PFSK-1 (cell line): ENCODE results near the gene ENO1.

Experiments used
- FOXP2 ChIP-seq: optimal IDR thresholded peaks from 2 replicates; pipeline ENCODE3; 2011; ENCODE audit warnings: borderline replicate concordance, control low read depth, inconsistent platforms; ENCODE audit not compliant: insufficient read depth; ENCODE audit errors: extremely low read length, extremely low read depth
- POLR2AphosphoS5 ChIP-seq: IDR thresholded peaks from 2 replicates; pipeline ENCODE4 v1.6.1; 2012; ENCODE audit warnings: low read depth, mild to moderate bottlenecking, control low read depth, low read length, moderate library complexity
- SIN3A ChIP-seq: IDR thresholded peaks from 2 replicates; pipeline ENCODE4 v1.6.1; 2012; ENCODE audit warnings: mild to moderate bottlenecking, low read length, moderate library complexity, borderline replicate concordance; ENCODE audit not compliant: insufficient read depth
- TAF1 ChIP-seq: IDR thresholded peaks from 2 replicates; pipeline ENCODE4 v1.6.1; 2012; ENCODE audit warnings: low read length, control low read depth, borderline replicate concordance; ENCODE audit not compliant: insufficient read depth
- TF ChIP-seq, protein P1 (sequence below), 2 experiments: IDR thresholded peaks; 2 replicates each; pipeline versions ENCODE4 v1.6.1 to v1.8.0; 2011 to 2012; ENCODE audit warnings: low read depth in 2 of 2, low read length in 2 of 2, control low read depth in 1 of 2, inconsistent platforms in 1 of 2, mild to moderate bottlenecking in 1 of 2, moderate library complexity in 1 of 2; ENCODE audit not compliant: insufficient read depth in 1 of 2

Gene ENO1

DNA sequence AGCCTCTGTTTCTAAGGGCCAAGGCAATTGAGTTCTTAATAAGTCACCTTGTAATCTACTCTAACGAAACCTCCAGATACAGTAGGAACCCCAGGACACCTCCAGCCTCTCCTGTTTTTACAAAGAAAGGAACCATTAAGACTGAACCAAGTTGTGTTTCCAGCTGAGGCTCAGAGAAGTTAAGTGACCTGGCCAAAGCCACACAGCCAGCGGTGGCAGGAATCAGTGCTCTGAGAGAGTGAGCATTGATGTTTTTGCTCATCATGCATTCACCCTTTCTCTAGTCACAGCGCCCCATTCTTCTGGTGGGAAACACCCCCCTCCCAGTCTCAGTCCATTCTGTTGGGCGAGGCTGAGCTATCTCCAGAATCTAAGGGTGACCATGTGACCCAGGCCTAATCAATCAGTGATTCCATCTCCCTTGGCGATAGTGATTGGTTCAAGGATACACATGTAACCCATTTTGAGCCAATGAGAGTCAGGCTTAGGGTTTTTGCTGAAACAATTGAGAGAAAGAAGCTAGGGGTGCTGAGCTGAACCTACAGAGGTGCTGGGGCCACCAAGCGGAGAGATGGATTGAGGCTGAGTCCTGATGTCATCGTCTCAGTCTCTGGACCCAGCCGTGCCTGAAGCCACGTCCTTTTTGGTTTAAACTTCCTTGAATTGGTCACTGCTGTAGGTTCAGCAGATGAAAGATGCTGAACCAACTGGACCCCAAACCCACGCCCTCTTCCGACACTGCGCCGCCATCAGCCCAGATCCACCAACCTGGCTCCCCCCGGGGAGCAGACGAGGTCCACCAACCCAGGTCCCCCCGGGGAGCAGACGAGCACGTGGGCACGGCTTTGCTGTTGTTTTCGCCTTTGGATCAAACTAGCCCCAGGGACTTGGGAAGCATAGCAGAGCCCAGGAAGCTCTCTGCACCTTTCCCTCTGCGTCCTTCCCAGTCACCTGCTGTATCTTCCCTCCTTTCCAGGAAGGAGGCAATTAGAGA lies 33.1 kb downstream of the ENO1 start:
- TF ChIP-seq TAF1 (no peak), FOXP2 (no peak), POLR2AphosphoS5 (no peak), SIN3A (no peak)
- TF ChIP-seq, protein P1, sequence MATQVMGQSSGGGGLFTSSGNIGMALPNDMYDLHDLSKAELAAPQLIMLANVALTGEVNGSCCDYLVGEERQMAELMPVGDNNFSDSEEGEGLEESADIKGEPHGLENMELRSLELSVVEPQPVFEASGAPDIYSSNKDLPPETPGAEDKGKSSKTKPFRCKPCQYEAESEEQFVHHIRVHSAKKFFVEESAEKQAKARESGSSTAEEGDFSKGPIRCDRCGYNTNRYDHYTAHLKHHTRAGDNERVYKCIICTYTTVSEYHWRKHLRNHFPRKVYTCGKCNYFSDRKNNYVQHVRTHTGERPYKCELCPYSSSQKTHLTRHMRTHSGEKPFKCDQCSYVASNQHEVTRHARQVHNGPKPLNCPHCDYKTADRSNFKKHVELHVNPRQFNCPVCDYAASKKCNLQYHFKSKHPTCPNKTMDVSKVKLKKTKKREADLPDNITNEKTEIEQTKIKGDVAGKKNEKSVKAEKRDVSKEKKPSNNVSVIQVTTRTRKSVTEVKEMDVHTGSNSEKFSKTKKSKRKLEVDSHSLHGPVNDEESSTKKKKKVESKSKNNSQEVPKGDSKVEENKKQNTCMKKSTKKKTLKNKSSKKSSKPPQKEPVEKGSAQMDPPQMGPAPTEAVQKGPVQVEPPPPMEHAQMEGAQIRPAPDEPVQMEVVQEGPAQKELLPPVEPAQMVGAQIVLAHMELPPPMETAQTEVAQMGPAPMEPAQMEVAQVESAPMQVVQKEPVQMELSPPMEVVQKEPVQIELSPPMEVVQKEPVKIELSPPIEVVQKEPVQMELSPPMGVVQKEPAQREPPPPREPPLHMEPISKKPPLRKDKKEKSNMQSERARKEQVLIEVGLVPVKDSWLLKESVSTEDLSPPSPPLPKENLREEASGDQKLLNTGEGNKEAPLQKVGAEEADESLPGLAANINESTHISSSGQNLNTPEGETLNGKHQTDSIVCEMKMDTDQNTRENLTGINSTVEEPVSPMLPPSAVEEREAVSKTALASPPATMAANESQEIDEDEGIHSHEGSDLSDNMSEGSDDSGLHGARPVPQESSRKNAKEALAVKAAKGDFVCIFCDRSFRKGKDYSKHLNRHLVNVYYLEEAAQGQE (IDR thresholded peaks at IDR 0.05; ENCODE audit: insufficient read depth in 1 of 2, low read depth in 2 of 2, low read length in 2 of 2): no peak

DNA sequence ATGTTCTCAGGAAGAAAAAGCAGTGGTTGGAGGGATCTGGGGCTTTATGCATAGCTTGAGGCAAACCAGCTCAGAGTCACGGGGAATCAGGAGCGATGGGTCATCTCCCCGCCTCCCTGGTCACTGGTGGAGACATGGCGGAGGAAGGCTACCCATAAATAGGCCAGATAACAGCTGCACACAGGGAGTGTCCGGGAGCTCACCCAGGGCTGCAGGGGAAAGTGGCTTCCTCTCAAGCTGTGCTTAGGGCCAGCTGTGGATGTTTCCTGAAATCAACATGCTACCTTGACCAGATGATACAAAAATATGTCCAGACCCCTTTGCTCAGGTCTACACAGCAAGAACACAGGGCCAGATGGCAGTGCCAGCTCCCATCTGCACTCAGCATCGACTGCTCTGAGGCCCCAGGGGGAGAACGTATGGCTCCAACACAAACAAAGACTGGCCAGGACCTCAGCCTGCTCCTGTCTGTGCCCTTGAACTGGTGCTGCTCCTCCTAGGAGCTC lies 33.9 kb downstream of the ENO1 start:
- TF ChIP-seq FOXP2: no peak
- TF ChIP-seq POLR2AphosphoS5: no peak
- TF ChIP-seq, protein P1 (IDR thresholded peaks at IDR 0.05; ENCODE audit: insufficient read depth in 1 of 2, low read depth in 2 of 2, low read length in 2 of 2): no peak
- TF ChIP-seq SIN3A: no peak
- no peak for TF ChIP-seq TAF1

DNA sequence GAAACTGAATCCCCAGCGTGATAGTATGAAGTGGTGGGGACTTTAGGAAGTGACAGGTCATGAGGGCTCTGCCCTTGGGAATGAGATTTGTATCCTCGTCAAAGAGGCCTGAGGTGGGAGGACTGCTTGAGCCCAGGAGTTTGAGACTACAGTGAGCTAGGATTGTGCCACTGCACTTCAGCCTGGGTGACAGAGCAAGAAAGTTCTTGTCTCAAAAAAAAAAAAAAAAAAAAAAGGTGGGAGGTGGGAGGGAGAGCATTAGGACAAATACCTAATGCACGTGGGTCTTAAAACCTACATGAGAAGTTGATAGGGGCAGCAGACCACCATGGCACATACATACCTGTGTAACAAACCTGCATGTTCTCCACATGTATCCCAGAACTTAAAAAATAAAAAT lies 37.1 kb downstream of the ENO1 start:
- TF ChIP-seq, protein P1 (IDR thresholded peaks at IDR 0.05; ENCODE audit: insufficient read depth in 1 of 2, low read depth in 2 of 2, low read length in 2 of 2): no peak
- TF ChIP-seq SIN3A (no peak), POLR2AphosphoS5 (no peak), TAF1 (no peak), FOXP2 (no peak)

DNA sequence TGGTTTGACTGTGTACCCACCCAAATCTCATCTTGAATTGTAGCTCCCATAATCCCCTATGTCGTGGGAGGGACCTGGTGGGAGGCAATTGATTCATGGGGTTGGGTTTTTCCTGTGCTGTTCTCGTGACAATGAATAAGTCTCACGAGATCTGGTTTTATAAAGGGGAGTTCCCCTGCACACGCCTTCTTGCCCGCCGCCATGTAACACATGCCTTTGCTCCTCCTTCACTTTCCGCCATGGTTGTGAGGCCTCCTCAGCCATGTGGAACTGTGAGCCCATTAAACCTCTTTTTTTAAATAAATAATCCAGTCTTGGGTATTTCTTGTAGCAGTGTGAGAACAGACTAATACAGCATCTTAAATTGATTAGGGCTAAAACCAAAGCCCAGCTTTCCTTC lies 38.5 kb downstream of the ENO1 start:
- TF ChIP-seq, protein P1 (IDR thresholded peaks at IDR 0.05; ENCODE audit: insufficient read depth in 1 of 2, low read depth in 2 of 2, low read length in 2 of 2): no peak
- no peak for TF ChIP-seq TAF1
- TF ChIP-seq SIN3A: no peak
- no peak for TF ChIP-seq FOXP2
- no peak for TF ChIP-seq POLR2AphosphoS5
